ENCODE results near the gene FAM234A. TPM values are rescaled to one million over a fixed set of nuclear protein-coding genes. Genes with fewer than 3 reads are reported as not detected.

Gene FAM234A
- total RNA-seq, 2 donors from 2014 or later = 119 to 160 TPM

- DNase-seq = no peak
- peak; percentile 14 to 27 for ATAC-seq
- intact Hi-C loops (cut with DNase I) = no loop called here
These were observed 40.5 kb downstream of the FAM234A start for GRCh38 chr16:275041-275641.

- intact Hi-C loops (cut with DNase I) = no loop called here
- ATAC-seq (peak; percentile 45 to 68), DNase-seq (no peak)
These were observed 41.2 kb downstream of the FAM234A start, which contains the start of gene RGS11 for GRCh38 chr16:275786-276232. Gene RGS11, minus strand, starts transcription at chr16:275944. Its CDS starts 33 bp downstream, at chr16:275911.

DNA sequence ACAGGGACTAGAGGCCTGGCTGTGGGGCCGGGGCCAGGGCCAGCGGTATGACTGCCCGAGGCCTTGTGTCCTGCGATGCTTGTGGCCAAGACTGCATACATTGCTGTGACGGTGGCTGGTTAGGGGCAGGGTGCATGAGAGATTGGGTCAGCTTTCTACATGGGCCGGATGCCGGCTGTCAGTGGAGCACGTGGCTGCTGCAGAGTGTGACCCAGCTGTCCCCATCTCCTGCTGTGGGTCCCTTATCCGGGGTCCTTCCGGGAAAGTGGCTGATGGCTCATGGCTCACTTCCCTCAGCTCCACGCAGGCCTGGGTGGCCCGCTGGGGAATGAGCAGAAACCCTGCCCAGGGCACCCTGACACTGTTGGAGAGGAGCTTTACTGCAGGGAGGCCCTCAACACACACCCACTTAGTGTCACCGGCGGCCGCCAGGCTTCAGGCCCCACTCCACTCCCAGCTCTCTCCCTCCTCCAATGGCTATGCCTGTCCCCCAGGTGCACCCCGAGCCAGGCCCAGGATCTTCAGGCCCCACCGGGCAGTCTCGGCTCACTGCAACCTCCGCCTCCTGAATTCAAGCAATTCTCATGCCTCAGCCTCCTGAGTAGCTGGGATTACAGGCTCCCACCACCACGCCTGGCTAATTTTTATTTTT, 41.9 kb downstream of the FAM234A start:
- intact Hi-C loops (cut with DNase I) = no loop called here
- ATAC-seq (peak; percentile 17 to 58), DNase-seq (no peak)

- intact Hi-C loops (cut with DNase I) = no loop called here
- ATAC-seq (peak in 1 of 2 donors; percentile 26), DNase-seq (no peak)
These were observed 44.3 kb downstream of the FAM234A start for GRCh38 chr16:278863-279366.

DNA sequence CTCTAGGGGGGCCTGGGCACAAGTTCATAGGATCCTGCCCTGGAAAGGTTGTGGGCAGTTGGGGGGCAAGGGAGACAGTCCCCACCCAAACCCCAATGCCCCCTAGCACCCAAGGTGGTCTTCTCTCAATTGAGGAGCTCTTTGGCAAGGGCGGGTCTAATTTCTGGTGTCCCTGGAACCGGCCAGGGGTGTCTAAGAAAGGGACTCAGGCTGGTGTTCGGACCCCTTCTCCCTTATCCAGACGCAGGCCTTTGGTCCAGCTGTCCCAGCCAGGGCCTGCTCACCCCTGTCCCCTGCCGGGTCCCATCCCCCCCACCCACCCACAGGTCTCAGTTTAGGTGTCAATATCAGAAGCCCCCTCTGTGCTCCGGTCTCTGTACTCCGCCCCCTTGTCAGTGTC, 44.9 kb downstream of the FAM234A start:
- intact Hi-C loops (cut with DNase I) = no loop called here
- DNase-seq (no peak), ATAC-seq (no peak)

DNA sequence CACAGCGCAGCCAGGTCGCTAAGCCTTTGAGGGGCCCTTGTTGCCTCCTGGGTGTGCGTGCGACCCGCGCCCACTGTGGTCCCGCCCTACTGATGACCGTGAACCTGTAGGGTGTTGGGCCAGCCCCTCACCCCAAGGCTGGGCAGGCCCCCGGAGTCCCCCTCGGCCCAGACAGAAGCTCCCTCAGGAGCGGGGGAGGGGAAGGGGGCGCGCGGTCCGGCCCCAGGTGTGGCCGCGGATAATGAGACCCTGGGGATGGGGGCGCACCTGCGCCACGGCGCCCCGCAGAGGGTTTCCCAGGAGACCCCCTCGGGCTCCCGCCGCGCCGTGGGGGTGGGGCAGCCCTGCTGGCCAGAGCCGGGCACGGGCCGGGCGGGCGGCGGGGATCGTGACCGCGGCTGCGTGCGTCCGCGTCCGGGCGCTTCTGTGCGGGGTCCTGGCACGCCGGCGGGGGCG, 45.4 kb downstream of the FAM234A start:
- ATAC-seq (no peak), DNase-seq (no peak)
- intact Hi-C loops (cut with DNase I) = no loop called here

DNA sequence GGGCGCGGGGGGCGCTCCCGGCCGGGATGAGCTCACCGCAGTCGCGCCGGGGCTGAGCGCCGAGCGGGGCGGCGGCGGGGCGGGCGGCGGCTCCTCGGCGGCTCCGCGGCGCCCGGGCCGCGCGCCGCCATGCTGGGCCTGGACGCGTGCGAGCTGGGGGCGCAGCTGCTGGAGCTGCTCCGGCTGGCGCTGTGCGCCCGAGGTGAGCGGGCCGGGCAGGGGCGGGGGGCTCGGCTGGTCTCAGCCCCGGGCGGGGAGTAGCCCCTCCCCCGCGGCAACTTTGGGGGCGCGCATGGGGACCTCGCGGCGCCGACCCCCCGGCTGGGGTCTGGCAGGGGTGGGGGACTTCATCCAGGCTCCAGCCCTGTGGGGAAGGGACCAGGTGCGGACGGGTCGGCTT, 45.9 kb downstream of the FAM234A start, which contains the start of gene ARHGDIG:
TSS of gene ARHGDIG (plus strand) at position 40 of the 400 bp plus-strand sequence. CDS start at position 130, 90 bp downstream.
- DNase-seq (no peak), ATAC-seq (peak in 1 of 2 donors; percentile 6)
- intact Hi-C loops (cut with DNase I) = no loop called here

GRCh38 chr16:280991-281659, 46.5 kb downstream of the FAM234A start:
- DNase-seq = no peak
- intact Hi-C loops (cut with DNase I) = no loop called here
- ATAC-seq = no peak

DNA sequence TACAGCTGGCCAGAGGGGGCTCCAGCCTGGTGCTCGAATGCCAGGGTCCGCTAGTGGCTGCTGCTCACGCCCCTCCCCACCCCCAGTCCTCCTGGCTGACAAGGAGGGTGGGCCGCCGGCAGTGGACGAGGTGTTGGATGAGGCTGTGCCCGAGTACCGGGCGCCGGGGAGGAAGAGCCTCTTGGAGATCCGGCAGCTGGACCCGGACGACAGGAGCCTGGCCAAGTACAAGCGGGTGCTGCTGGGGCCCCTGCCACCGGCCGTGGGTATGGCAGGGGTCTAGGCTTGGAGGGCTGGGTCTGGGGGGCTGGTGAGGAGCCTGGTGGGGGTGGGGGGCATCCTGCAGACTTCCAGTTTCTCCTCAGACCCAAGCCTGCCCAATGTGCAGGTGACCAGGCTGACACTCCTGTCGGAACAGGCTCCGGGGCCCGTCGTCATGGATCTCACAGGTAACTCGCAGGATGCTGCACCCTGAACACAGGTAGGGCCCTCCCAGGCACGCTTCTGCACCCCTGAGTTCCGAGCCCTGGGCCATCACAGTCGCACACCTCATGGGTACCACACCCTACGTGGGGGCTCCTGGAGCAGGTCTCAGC, 47.1 kb downstream of the FAM234A start:
- ATAC-seq (no peak), DNase-seq (no peak)
- intact Hi-C loops (cut with DNase I) = no loop called here

DNA sequence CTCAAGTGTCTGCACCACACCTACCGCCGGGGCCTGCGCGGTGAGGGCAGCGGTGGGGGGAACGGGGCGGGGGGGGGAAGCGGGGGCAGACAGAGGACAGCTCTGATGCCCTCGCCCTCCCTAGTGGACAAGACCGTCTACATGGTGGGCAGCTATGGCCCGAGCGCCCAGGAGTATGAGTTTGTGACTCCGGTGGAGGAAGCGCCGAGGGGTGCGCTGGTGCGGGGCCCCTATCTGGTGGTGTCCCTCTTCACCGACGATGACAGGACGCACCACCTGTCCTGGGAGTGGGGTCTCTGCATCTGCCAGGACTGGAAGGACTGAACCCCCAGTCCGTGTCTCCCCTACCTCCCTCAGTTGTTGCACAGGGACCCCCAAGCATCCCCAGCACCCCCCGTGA, 47.9 kb downstream of the FAM234A start:
- intact Hi-C loops (cut with DNase I) = no loop called here

DNA sequence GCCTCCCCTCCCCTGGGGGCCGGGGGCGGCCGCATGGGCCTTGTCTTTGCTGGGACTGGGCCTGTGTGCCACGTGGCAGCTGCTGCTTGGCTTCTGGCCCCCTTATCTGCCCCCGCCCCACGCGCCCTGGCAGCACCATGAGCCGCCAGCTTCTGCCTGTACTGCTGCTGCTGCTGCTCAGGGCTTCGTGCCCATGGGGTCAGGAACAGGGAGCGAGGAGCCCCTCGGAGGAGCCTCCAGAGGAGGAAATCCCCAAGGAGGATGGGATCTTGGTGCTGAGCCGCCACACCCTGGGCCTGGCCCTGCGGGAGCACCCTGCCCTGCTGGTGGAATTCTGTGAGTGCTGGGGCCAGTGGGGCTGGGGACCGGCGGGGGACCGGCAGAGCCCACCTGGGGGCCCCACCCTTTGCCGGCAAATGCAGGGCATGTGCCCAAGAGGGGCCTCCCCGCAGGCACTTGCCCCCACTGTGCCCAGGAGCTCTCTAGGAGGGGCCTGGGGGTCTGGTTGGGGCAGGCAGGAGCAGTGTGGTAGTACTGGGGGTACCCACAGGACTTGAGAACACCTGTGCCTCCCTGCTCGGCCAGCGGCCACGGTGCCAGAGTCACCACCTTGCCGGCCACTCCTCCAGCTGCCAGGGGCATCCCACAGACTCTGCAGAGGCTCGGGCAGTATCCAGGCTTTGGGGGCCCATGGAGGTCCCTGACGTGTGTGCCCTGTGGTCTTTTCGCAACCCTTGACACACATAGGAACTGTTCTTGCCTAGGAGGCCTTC, 48.6 kb downstream of the FAM234A start, which contains the start of gene PDIA2:
TSS of gene PDIA2 (plus strand) at position 132 of the 773 bp plus-strand sequence. CDS start at position 138, 6 bp downstream.
- intact Hi-C loops (cut with DNase I) = no loop called here
- no peak for DNase-seq

More for the DNA sequence above, 47.9 kb downstream of the FAM234A start:
- ATAC-seq = no peak
- no peak for DNase-seq

GRCh38 chr16:284204-285120, 49.8 kb downstream of the FAM234A start:
- ATAC-seq (no peak), DNase-seq (no peak)
- intact Hi-C loops (cut with DNase I) = no loop called here

More for the DNA sequence above, 48.6 kb downstream of the FAM234A start, which contains the start of gene PDIA2:
- ATAC-seq = peak in 1 of 2 donors; percentile 5

DNA sequence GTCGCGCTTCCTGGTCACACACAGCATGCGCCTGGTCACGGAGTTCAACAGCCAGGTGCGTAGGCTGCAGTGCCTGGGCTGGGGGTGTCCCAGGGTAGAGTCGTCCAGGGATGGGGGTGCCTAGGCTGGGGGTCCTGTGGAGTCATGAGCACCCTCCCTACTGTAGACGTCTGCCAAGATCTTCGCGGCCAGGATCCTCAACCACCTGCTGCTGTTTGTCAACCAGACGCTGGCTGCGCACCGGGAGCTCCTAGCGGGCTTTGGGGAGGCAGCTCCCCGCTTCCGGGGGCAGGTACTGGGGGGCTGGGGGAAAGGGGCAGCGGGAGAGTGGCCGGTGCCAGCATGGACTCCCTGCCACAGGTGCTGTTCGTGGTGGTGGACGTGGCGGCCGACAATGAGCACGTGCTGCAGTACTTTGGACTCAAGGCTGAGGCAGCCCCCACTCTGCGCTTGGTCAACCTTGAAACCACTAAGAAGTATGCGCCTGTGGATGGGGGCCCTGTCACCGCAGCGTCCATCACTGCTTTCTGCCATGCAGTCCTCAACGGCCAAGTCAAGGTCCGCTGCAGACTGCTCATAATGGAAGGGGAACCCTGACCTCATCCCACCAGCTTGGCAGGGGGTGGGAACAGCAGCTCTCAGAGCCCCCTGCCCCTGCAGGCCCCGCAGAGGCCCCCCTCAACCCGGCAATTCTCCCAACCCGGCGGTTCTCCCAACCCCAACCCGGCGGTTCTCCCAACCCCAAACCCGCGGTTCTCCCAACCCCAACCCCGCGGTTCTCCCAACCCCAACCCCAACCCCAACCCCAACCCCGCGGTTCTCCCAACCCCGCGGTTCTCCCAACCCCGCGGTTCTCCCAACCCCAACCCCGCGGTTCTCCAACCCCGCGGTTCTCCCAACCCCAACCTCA, 50.8 kb downstream of the FAM234A start:
- DNase-seq (no peak), ATAC-seq (no peak)
- intact Hi-C loops (cut with DNase I) = no loop called here

GRCh38 chr16:286491-287297, 52.1 kb downstream of the FAM234A start:
- no peak for ATAC-seq
- intact Hi-C loops (cut with DNase I) = no loop called here
- DNase-seq = no peak

DNA sequence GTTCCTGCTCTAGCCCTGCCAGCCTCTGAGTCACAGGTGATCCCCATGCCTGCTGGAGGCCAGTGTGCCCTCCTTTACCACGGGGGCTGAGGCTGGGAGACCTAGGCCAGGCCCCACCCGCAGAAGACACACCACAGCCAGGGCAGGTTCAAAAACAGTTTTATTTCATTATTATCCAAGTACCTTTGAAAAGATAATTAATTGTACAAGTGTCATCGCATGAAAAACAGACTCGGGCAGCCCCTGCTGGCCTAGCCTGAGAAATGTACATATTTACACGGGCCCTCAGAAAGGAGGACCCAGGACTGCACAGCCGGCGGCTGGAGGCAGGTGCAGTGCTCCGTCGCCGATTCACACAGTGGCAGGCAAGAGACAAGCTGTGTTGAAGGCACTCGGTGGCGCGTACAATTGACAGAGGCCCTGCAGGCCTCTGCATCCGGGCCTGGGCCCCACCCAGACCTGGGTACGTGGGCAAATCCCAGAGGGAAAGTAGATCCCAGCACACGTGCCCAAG, 52.7 kb downstream of the FAM234A start:
- no peak for DNase-seq
- intact Hi-C loops (cut with DNase I) = no loop called here
- no peak for ATAC-seq

Data from left cardiac atrium (tissue), 4 donors.